Left lobe of liver (tissue), 2 donors: Measurements from ENCODE around the gene RFX6. TPM values are rescaled to one million over a fixed set of nuclear protein-coding genes. Genes with fewer than 3 reads are reported as not detected.

Experiments used
- ATAC-seq: fragments of 200-7000 bp; cut with Tn5 transposase; one replicate; pipeline ENCODE4 v1.9.1; 2020; ENCODE audit warnings: mild to moderate bottlenecking, moderate library complexity
- DNase-seq: peaks from one replicate; pipeline ENCODE4 v3.0.0-alpha.2; 2020; ENCODE audit warnings: low spot score
- total RNA-seq: library from RNA; stranded (reverse); gene quantifications from one replicate; pipeline ENCODE4 v1.2.1, GENCODE V29; 2021
- donor health status: DM: no; HTN: no; CAD: no; lungs with moderate emphysema.
- donor health status: DM: no; HTN: yes; CAD: no.

The RFX6 gene
- total RNA-seq, 1 donor from 2014 or later = not detected

DNA sequence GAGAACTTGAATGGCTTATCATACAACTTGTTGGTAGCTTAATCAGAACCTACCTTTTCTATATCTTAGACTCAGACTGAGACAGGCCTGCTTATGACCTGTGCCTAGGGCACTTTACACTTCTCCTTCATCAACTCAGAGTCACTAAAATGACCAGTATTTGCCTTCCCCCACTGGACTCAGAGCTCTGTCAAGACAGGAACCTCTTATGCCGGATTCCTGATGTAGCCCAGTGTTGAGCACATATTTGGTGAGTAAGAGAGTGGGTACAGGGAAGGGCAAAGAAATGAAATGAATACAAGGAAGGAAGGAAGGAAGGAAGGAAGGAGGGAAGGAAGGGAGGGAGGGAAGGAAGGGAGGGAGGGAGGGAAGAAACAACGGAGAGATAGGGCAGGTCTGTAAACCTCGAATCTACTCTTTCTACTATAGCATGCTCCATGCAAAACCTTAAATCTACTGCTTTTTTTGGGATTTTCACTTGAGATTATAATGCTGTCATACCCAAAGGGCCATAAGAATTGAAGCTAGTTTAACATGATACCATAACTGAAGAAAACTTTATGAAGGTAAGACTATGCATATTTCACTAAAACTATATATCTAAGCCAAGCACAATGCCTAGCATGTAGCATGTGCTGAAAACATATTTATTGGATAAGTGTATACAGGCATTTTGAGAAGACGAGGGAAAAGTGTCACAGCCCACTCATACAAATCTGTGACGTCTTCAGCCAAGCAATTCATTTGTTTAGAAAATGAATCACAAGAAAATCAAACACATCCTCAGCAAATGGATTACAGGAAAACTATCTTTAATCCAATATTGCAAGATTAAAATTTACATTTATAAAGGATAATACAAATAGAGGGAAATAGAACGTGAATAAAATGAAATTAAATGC, 89.9 kb downstream of the RFX6 start:
- ATAC-seq (no peak), DNase-seq (no peak)

DNA sequence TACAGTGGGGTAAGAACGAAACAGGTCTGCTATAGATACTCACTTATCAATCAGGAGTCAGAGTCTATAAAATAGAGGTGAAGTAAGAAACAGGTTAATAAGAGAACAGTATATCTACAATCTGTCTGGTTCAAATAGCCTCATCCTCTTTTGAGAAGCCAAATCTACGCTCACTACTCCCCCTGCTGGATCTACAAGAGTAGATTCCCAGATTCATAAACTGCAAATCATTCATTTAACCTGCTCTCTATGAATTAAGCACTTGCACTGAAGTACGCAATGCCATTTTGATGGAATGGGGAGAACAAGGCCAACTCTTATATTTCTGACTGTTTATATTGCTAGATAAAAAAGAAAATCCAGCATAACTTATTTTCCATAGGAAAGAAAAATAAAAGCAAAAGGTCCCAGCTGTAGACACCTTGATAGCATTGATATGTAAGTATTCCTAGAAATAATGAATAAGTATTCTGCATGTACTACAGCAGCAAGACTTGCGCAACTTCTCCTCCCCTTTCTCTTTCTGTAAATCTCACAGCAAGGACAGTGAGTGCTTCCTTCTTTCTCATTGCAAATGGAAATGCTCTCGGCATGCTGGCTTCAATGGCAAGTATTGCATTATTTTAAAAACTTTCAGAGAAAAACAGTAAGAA, 92.3 kb downstream of the RFX6 start:
- peak; percentile 98 for ATAC-seq

DNA sequence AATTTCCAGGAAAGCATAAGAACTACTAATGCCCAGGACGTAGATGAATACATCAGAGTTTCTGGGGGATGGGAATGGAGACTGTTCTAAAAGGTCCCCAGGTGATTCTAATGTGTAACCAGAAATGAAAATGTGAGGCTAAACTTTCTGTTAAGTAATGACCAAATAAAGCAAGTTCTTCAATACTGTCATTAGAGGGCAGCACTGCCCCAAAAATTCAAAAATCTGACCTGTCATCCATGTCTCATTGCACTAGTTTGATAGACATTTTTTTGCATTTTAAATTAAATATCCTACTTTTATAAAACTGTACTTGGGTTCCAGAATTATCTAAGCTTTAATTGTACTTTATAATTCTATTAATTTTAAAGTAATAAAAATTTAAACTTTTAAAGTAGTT, 94.9 kb downstream of the RFX6 start:
- DNase-seq = no peak
- peak; percentile 75 for ATAC-seq

More for the DNA sequence above, 92.3 kb downstream of the RFX6 start:
- DNase-seq = no peak

DNA sequence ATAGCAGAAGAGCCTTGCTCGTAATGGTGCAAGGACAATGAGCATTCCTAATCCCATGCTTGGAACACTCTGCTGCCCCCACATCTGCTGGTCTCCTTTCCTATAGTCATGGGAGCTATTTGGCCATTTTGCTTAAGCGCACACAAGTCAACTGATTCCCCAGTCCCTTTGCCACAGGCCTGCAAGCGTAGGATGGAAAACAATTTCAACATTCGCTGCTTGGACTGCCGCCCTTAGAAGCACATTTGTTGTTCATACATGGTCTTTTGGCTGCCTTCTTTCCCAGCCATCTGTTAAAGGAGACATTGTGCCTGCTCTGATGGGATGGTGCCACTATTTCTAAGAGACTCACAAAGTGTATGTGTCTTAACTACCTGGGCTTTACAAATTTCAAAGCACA, 96.9 kb downstream of the RFX6 start:
- DNase-seq = no peak
- ATAC-seq = no peak

DNA sequence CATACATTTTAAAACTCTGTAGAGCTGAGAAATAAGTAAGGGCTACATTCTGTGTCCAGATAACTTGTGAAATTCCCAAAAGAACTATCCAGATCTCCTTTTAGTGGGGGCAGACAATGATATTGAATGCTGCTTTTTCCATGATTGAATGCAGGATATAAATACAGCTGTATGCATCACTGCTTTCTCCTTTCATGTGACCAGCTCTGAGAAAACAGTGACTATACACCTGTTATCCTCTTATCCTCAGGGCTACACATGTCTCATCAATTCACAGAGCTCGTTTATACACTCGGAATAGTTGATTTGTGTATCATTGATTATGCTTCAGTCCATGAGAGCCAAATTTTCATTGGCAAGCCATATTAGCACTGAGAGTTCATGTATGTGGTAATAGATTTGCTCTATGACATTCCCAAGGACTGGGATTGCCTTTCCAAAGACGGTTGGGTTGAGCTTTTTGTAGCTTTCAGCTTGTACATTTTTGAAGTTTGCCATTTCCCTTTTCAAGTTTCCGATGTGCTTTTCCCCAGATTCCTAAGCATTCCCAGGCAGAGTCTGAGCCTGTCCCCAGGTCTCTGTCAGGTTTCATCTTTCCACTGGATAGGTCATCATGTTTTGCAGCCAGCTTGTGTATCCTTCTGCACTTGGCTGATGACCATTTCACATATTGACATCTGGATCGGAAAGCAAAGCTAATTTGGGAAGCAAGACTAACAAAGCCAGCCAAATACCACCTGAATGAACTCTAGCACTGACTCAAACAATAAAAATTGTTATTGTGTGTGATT, 97.7 kb downstream of the RFX6 start:
- no peak for ATAC-seq
- DNase-seq = no peak

DNA sequence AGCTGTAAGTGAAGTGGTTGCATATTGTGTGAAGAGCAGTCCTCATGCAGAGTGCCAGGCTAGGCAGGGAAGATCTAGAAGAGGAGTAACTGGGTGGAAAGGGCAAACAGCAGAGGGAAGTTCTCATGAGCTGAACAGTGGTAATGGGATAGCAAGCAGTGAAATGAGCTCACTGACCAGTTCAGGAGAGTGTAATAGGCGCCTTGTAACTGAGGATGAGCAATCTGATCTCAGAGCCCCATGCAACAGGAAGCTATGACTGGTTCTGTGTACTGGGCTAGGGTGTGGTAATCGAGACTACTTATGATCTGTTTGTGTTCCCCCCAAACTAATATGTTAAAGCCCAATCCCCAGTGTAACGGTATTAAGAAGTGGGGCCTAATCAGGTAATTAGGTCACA, 98.6 kb downstream of the RFX6 start:
- DNase-seq (no peak), ATAC-seq (no peak)

DNA sequence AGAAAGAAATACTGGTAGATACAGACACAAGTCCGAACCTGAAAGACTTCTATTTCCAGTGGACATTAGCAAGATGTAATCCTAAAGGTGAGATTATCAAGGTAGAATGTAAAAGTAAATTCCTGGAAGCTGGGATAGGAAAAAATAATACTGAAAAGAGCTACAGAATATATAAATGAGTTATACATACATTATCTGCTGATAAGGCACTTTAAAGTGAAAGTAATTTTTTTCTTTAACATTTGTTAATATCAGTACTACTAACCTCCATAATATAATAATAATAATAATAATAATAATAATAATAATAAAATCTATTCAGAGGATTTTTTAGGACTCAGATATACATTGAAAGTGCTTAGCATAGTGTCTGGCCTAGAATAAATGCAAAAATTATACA, 102.5 kb downstream of the RFX6 start:
- no peak for DNase-seq
- no peak for ATAC-seq

Other genes with a start within 250 kb of the RFX6 start
- gene ZUP1, start 208.5 kb upstream of the RFX6 start, total RNA-seq = 3.9 TPM
- 1.7 TPM for gene KPNA5, start 196.0 kb upstream of the RFX6 start, total RNA-seq
- 0.63 TPM for gene FAM162B, start 111.5 kb upstream of the RFX6 start, total RNA-seq
- not detected for gene GPRC6A, start 48.2 kb upstream of the RFX6 start, total RNA-seq